Hepatocyte (in vitro differentiated cells): ENCODE measurements around the gene VOPP1. TPM values are rescaled to one million over a fixed set of nuclear protein-coding genes. Genes with fewer than 3 reads are reported as not detected.

Experiments
- DNase-seq: peaks from one replicate; pipeline ENCODE4 v3.0.0-alpha.2; 2016; ENCODE audit warnings: low spot score
- H2AFZ ChIP-seq: fragments of 200-600 bp; sonication (generic); 2 replicates; pipeline ENCODE4 v1.6.0; 2016; ENCODE audit warnings: antibody characterized with exemption, mild to moderate bottlenecking
- H3K27ac ChIP-seq: fragments of 200-600 bp; sonication (generic); 2 replicates; pipeline ENCODE4 v1.5.1; 2016; ENCODE audit warnings: mild to moderate bottlenecking
- H3K27me3 ChIP-seq: fragments of 200-600 bp; sonication (generic); 2 replicates; pipeline ENCODE4 v1.6.1; 2016
- H3K36me3 ChIP-seq: fragments of 200-600 bp; sonication (generic); replicated peaks from 2 replicates; pipeline ENCODE4 v1.5.1; 2016; ENCODE audit warnings: low read depth; ENCODE audit not compliant: insufficient read depth
- H3K4me1 ChIP-seq: fragments of 200-600 bp; sonication (generic); 2 replicates; pipeline ENCODE4 v1.5.1; 2016; ENCODE audit warnings: mild to moderate bottlenecking, moderate library complexity; ENCODE audit not compliant: insufficient read depth
- H3K4me2 ChIP-seq: fragments of 200-600 bp; sonication (generic); 2 replicates; pipeline ENCODE4 v1.6.0; 2016
- H3K4me3 ChIP-seq: fragments of 200-600 bp; sonication (generic); 2 replicates; pipeline ENCODE4 v1.5.1; 2016; ENCODE audit warnings: mild to moderate bottlenecking
- H3K79me2 ChIP-seq: fragments of 200-600 bp; sonication (generic); 2 replicates; pipeline ENCODE4 v1.6.0; 2017; ENCODE audit warnings: mild to moderate bottlenecking
- H3K9me2 ChIP-seq: fragments of 200-600 bp; sonication (generic); replicated peaks from 2 replicates; pipeline ENCODE4 v1.6.0; 2017; ENCODE audit warnings: mild to moderate bottlenecking; ENCODE audit not compliant: insufficient read depth
- H3K9me3 ChIP-seq: fragments of 200-600 bp; sonication (generic); 2 replicates; pipeline ENCODE4 v1.5.1; 2016; ENCODE audit warnings: low read depth, mild to moderate bottlenecking
- H4K20me1 ChIP-seq: fragments of 200-600 bp; sonication (generic); 2 replicates; pipeline ENCODE4 v1.6.0; 2016; ENCODE audit warnings: mild to moderate bottlenecking; ENCODE audit not compliant: insufficient read depth, poor library complexity, severe bottlenecking
- CTCF ChIP-seq: fragments of 200-600 bp; sonication (generic); IDR thresholded peaks from 2 replicates; pipeline ENCODE4 v1.5.1; 2016; ENCODE audit warnings: antibody characterized with exemption, mild to moderate bottlenecking; ENCODE audit not compliant: poor library complexity
- EZH2 ChIP-seq: fragments of 200-600 bp; sonication (generic); IDR thresholded peaks from 2 replicates; pipeline ENCODE4 v1.6.1; 2016; ENCODE audit warnings: antibody characterized with exemption, mild to moderate bottlenecking, borderline replicate concordance
- EZH2phosphoT487 ChIP-seq: fragments of 200-600 bp; sonication (generic); IDR thresholded peaks from one replicate; pipeline ENCODE4 v1.6.1; 2018; ENCODE audit warnings: antibody characterized with exemption, mild to moderate bottlenecking, low read depth, moderate library complexity; ENCODE audit not compliant: unreplicated experiment, severe bottlenecking
- WGBS: methylation state at CpG from one replicate; pipeline ENCODE4 v1.1.6; 2016; ENCODE audit warnings: low lambda C conversion rate; ENCODE audit errors: missing lambda C conversion rate; 5-methylcytosine and 5-hydroxymethylcytosine counted together
- polyA plus RNA-seq: library from polyadenylated mRNA; unstranded; fragments of >200 nt; fragmentation: Nextera tagmentation; extraction: Ambion mirVana; gene quantifications from 2 replicates; pipeline ENCODE4 v1.2.1, GENCODE V29; 2016
- total RNA-seq: library from RNA; depleted of rRNA; stranded (reverse); fragments of >200 nt; gene quantifications from 2 replicates; pipeline ENCODE4 v1.2.3, GENCODE V29; 2014

VOPP1 gene
- total and polyA plus RNA-seq, 2 experiments from 2014 or later, result 6.5 to 25.3 TPM

GRCh38 chr7:55438085-55438756 is 134.1 kb downstream of the VOPP1 start:
- H3K4me2 ChIP-seq, result no peak overlapping the region
- no peaks in the 10 kb centered on the region for H3K4me1 ChIP-seq
- no peak for DNase-seq
- no peak overlapping the region for H3K4me3 ChIP-seq
- no peaks in the 10 kb centered on the region for H3K79me2 ChIP-seq
- no peaks in the 10 kb centered on the region for H4K20me1 ChIP-seq
- H3K27me3 ChIP-seq, result no peaks in the 10 kb centered on the region
- 88% methylated on average over 13 of the region's 13 CpGs for WGBS
- TF ChIP-seq EZH2, result no peak
- TF ChIP-seq CTCF, result no peak
- no peak for TF ChIP-seq EZH2phosphoT487
- no peaks in the 10 kb centered on the region for H3K9me3 ChIP-seq
- H2AFZ ChIP-seq, result no peak overlapping the region
- H3K9me2 ChIP-seq, result no peaks in the 10 kb centered on the region
- H3K27ac ChIP-seq, result no peak overlapping the region
- no peaks in the 10 kb centered on the region for H3K36me3 ChIP-seq

- Histone ChIP-seq H3K27ac (no peak overlapping the region), H3K36me3 (no peaks in the 10 kb centered on the region), H3K9me3 (no peaks in the 10 kb centered on the region), H3K9me2 (no peaks in the 10 kb centered on the region), H3K79me2 (no peaks in the 10 kb centered on the region), H3K4me1 (no peaks in the 10 kb centered on the region), H3K4me2 (no peak overlapping the region), H3K27me3 (no peaks in the 10 kb centered on the region), H2AFZ (no peak overlapping the region), H3K4me3 (no peak overlapping the region), H4K20me1 (no peaks in the 10 kb centered on the region)
- TF ChIP-seq EZH2 (no peak), EZH2phosphoT487 (no peak), CTCF (no peak)
- 81% methylated on average over 1 of the region's 1 CpG for WGBS
- no peak for DNase-seq
Measured at GRCh38 chr7:55437375-55437774, 134.9 kb downstream of the VOPP1 start.

- H3K9me2 ChIP-seq, result no peaks in the 10 kb centered on the region
- H3K4me2 ChIP-seq, result no peak overlapping the region
- H4K20me1 ChIP-seq, result no peaks in the 10 kb centered on the region
- 79% methylated on average over 10 of the region's 10 CpGs for WGBS
- DNase-seq, result no peak
- H3K4me1 ChIP-seq, result peaks cover 3% of the 10 kb centered on the region
- no peaks in the 10 kb centered on the region for H3K27me3 ChIP-seq
- H3K4me3 ChIP-seq, result no peak overlapping the region
- H3K9me3 ChIP-seq, result no peaks in the 10 kb centered on the region
- H3K79me2 ChIP-seq, result no peaks in the 10 kb centered on the region
- H3K27ac ChIP-seq, result no peak overlapping the region
- TF ChIP-seq EZH2 (no peak), CTCF (no peak), EZH2phosphoT487 (no peak)
- no peaks in the 10 kb centered on the region for H3K36me3 ChIP-seq
- no peak overlapping the region for H2AFZ ChIP-seq
Measured at GRCh38 chr7:55436457-55436856, 135.8 kb downstream of the VOPP1 start.

- no peaks in the 10 kb centered on the region for H3K9me3 ChIP-seq
- no peak overlapping the region for H3K4me3 ChIP-seq
- H3K4me2 ChIP-seq, result no peak overlapping the region
- no peak overlapping the region for H3K27ac ChIP-seq
- DNase-seq, result no peak
- H4K20me1 ChIP-seq, result no peaks in the 10 kb centered on the region
- H3K27me3 ChIP-seq, result no peaks in the 10 kb centered on the region
- peaks cover 3% of the 10 kb centered on the region for H3K4me1 ChIP-seq
- TF ChIP-seq EZH2phosphoT487, result no peak
- TF ChIP-seq EZH2, result no peak
- no peak for TF ChIP-seq CTCF
- no peak overlapping the region for H2AFZ ChIP-seq
- H3K36me3 ChIP-seq, result no peaks in the 10 kb centered on the region
- no peaks in the 10 kb centered on the region for H3K79me2 ChIP-seq
- 76% methylated on average over 10 of the region's 10 CpGs for WGBS
- H3K9me2 ChIP-seq, result no peaks in the 10 kb centered on the region
Measured at GRCh38 chr7:55435466-55435865, 136.8 kb downstream of the VOPP1 start.
